Stimulated activated naive CD8-positive, alpha-beta T cell treated with anti-CD3 and anti-CD28 coated beads, Interleukin-15, Interleukin-2, amounts not matched to agents 100 ng/mL and 50 ng/mL, for 24 hours (primary cell): Measurements from ENCODE around the gene XIRP1.
"Not testable (repeated sequence)": the region's sequence is repeated elsewhere in the genome, so short reads cannot be mapped to it uniquely, and the experiment has no call there.

Experiments
- H3K27ac Mint-ChIP-seq: one replicate; pipeline ENCODE4 v1.8.0; 2021; ENCODE audit warnings: mild to moderate bottlenecking, mixed read lengths
- H3K27me3 Mint-ChIP-seq: one replicate; pipeline ENCODE4 v1.8.0; 2021; ENCODE audit warnings: mixed read lengths
- H3K36me3 Mint-ChIP-seq: one replicate; pipeline ENCODE4 v1.8.0; 2021; ENCODE audit warnings: low read depth, mixed read lengths
- H3K4me1 Mint-ChIP-seq: one replicate; pipeline ENCODE4 v1.8.0; 2021; ENCODE audit warnings: low read depth, mixed read lengths
- H3K4me3 Mint-ChIP-seq: one replicate; pipeline ENCODE4 v1.8.0; 2021; ENCODE audit warnings: mild to moderate bottlenecking, mixed read lengths
- H3K9me3 Mint-ChIP-seq: one replicate; pipeline ENCODE4 v1.8.0; 2021; ENCODE audit warnings: mixed read lengths

The XIRP1 gene

GRCh38 chr3:39192490-39193092 is at the start of gene XIRP1:
Gene XIRP1 (minus strand): TSS chr3:39192595. CDS start chr3:39189445, 3,150 bp downstream.
- Mint-ChIP-seq H3K27ac (peak within 1 kb of the TSS; percentile 77), H3K36me3 (peaks cover 6% of the 10 kb centered on the region), H3K4me3 (peak within 1 kb of the TSS; percentile 84), H3K9me3 (no peaks in the 10 kb centered on the region), H3K27me3 (no peaks in the 10 kb centered on the region), H3K4me1 (peaks cover 52% of the 10 kb centered on the region)

- H3K4me3 Mint-ChIP-seq: no peak overlapping the region
- H3K9me3 Mint-ChIP-seq: peaks cover 7% of the 10 kb centered on the region
- H3K36me3 Mint-ChIP-seq: no peaks in the 10 kb centered on the region
- no peaks in the 10 kb centered on the region for H3K4me1 Mint-ChIP-seq
- H3K27ac Mint-ChIP-seq: no peak overlapping the region
- no peaks in the 10 kb centered on the region for H3K27me3 Mint-ChIP-seq
Observed at GRCh38 chr3:39241561-39241960, 49.2 kb upstream of the XIRP1 start.

- no peaks in the 10 kb centered on the region for H3K36me3 Mint-ChIP-seq
- no peak overlapping the region for H3K27ac Mint-ChIP-seq
- H3K4me3 Mint-ChIP-seq: no peak overlapping the region
- H3K27me3 Mint-ChIP-seq: peaks cover 11% of the 10 kb centered on the region
- no peaks in the 10 kb centered on the region for H3K9me3 Mint-ChIP-seq
- H3K4me1 Mint-ChIP-seq: peaks cover 13% of the 10 kb centered on the region
Observed at GRCh38 chr3:39237027-39237426, 44.6 kb upstream of the XIRP1 start.

GRCh38 chr3:39234651-39235050 is 42.3 kb upstream of the XIRP1 start:
- H3K27me3 Mint-ChIP-seq: peaks cover 20% of the 10 kb centered on the region
- peak overlapping the region; percentile 17 for H3K27ac Mint-ChIP-seq
- H3K4me3 Mint-ChIP-seq: peak overlapping the region; percentile 21
- no peaks in the 10 kb centered on the region for H3K9me3 Mint-ChIP-seq
- peaks cover 13% of the 10 kb centered on the region for H3K4me1 Mint-ChIP-seq
- H3K36me3 Mint-ChIP-seq: no peaks in the 10 kb centered on the region

- peaks cover 13% of the 10 kb centered on the region for H3K4me1 Mint-ChIP-seq
- no peaks in the 10 kb centered on the region for H3K36me3 Mint-ChIP-seq
- H3K27ac Mint-ChIP-seq: no peak overlapping the region
- no peak overlapping the region for H3K4me3 Mint-ChIP-seq
- H3K9me3 Mint-ChIP-seq: no peaks in the 10 kb centered on the region
- H3K27me3 Mint-ChIP-seq: peaks cover 20% of the 10 kb centered on the region
Observed at GRCh38 chr3:39232859-39233258, 40.5 kb upstream of the XIRP1 start.

- Mint-ChIP-seq H3K4me3 (no peak overlapping the region), H3K36me3 (no peaks in the 10 kb centered on the region), H3K9me3 (no peaks in the 10 kb centered on the region), H3K4me1 (peaks cover 20% of the 10 kb centered on the region), H3K27me3 (peaks cover 24% of the 10 kb centered on the region), H3K27ac (no peak overlapping the region)
Observed at GRCh38 chr3:39230453-39230852, 38.1 kb upstream of the XIRP1 start.

GRCh38 chr3:39228496-39228895 is 36.1 kb upstream of the XIRP1 start:
- H3K27ac Mint-ChIP-seq: no peak overlapping the region
- peaks cover 16% of the 10 kb centered on the region for H3K27me3 Mint-ChIP-seq
- no peak overlapping the region for H3K4me3 Mint-ChIP-seq
- no peaks in the 10 kb centered on the region for H3K36me3 Mint-ChIP-seq
- no peaks in the 10 kb centered on the region for H3K9me3 Mint-ChIP-seq
- peaks cover 7% of the 10 kb centered on the region for H3K4me1 Mint-ChIP-seq

- not testable (repeated sequence) for H3K9me3 Mint-ChIP-seq, H3K27ac Mint-ChIP-seq, H3K36me3 Mint-ChIP-seq, H3K4me3 Mint-ChIP-seq, H3K4me1 Mint-ChIP-seq
- peaks cover 15% of the 10 kb centered on the region for H3K27me3 Mint-ChIP-seq
Observed at GRCh38 chr3:39227596-39227995, 35.2 kb upstream of the XIRP1 start.

GRCh38 chr3:39226106-39226741 is 33.8 kb upstream of the XIRP1 start:
- Mint-ChIP-seq H3K4me1 (peaks cover 7% of the 10 kb centered on the region), H3K36me3 (no peaks in the 10 kb centered on the region), H3K4me3 (no peak overlapping the region), H3K27ac (no peak overlapping the region), H3K9me3 (no peaks in the 10 kb centered on the region), H3K27me3 (peaks cover 7% of the 10 kb centered on the region)

- H3K4me1 Mint-ChIP-seq: peaks cover 19% of the 10 kb centered on the region
- H3K27me3 Mint-ChIP-seq: peaks cover 7% of the 10 kb centered on the region
- H3K36me3 Mint-ChIP-seq: no peaks in the 10 kb centered on the region
- H3K9me3 Mint-ChIP-seq: no peaks in the 10 kb centered on the region
- H3K27ac Mint-ChIP-seq: peak overlapping the region; percentile 5
- H3K4me3 Mint-ChIP-seq: no peak overlapping the region
Observed at GRCh38 chr3:39224288-39224687, 31.9 kb upstream of the XIRP1 start.

- Mint-ChIP-seq H3K9me3 (no peaks in the 10 kb centered on the region), H3K36me3 (no peaks in the 10 kb centered on the region), H3K27me3 (peaks cover 7% of the 10 kb centered on the region), H3K4me1 (peaks cover 19% of the 10 kb centered on the region), H3K27ac (no peak overlapping the region), H3K4me3 (no peak overlapping the region)
Observed at GRCh38 chr3:39222939-39223338, 30.5 kb upstream of the XIRP1 start.

- Mint-ChIP-seq H3K9me3 (no peaks in the 10 kb centered on the region), H3K27me3 (peaks cover 7% of the 10 kb centered on the region), H3K4me1 (peaks cover 19% of the 10 kb centered on the region), H3K27ac (no peak overlapping the region), H3K4me3 (no peak overlapping the region), H3K36me3 (no peaks in the 10 kb centered on the region)
Observed at GRCh38 chr3:39222462-39222861, 30.1 kb upstream of the XIRP1 start.

GRCh38 chr3:39221141-39221530 is 28.7 kb upstream of the XIRP1 start:
- Mint-ChIP-seq H3K36me3 (no peaks in the 10 kb centered on the region), H3K4me3 (no peak overlapping the region), H3K9me3 (no peaks in the 10 kb centered on the region), H3K27ac (no peak overlapping the region), H3K4me1 (peaks cover 26% of the 10 kb centered on the region), H3K27me3 (peaks cover 7% of the 10 kb centered on the region)

GRCh38 chr3:39220407-39221140 is 28.2 kb upstream of the XIRP1 start:
- Mint-ChIP-seq H3K27ac (no peak overlapping the region), H3K9me3 (no peaks in the 10 kb centered on the region), H3K27me3 (peaks cover 3% of the 10 kb centered on the region), H3K4me3 (no peak overlapping the region), H3K4me1 (peaks cover 26% of the 10 kb centered on the region), H3K36me3 (no peaks in the 10 kb centered on the region)

- Mint-ChIP-seq H3K4me3 (no peak overlapping the region), H3K27ac (no peak overlapping the region), H3K36me3 (no peaks in the 10 kb centered on the region), H3K27me3 (peaks cover 3% of the 10 kb centered on the region), H3K4me1 (peaks cover 29% of the 10 kb centered on the region), H3K9me3 (no peaks in the 10 kb centered on the region)
Observed at GRCh38 chr3:39219702-39220101, 27.3 kb upstream of the XIRP1 start.
